Renal pelvis (tissue), 4 donors: ENCODE data around the gene FASN. TPM values are rescaled to one million over a fixed set of nuclear protein-coding genes. Genes with fewer than 3 reads are reported as not detected.
A peak's percentile ranks its signal among the peaks of the same experiment; 100 is the strongest.

Experiments
- DNase-seq: peaks from one replicate; pipeline ENCODE4 v3.0.0-alpha.2; 2013
- polyA plus RNA-seq, 3 donors: library from polyadenylated mRNA; unstranded; fragments of 120-200 nt; gene quantifications; one replicate each; pipeline ENCODE4 v1.2.1, GENCODE V29; 2013; ENCODE audit not compliant: insufficient read length in 3 of 3

FASN gene
- polyA plus RNA-seq, 3 donors: 41.4 to 56.7 (median 50.1) TPM

GRCh38 chr17:82103553-82104451 is 5.8 kb upstream of the FASN start:
- peak; percentile 48 for DNase-seq

GRCh38 chr17:82101767-82102679 is 4.0 kb upstream of the FASN start:
- DNase-seq: no peak

GRCh38 chr17:82101301-82101715 is 3.3 kb upstream of the FASN start:
- DNase-seq: no peak

- DNase-seq: no peak
Observed at GRCh38 chr17:82100502-82101298, 2.7 kb upstream of the FASN start.

GRCh38 chr17:82098939-82099763 is 1.1 kb upstream of the FASN start:
- DNase-seq: no peak

- no peak for DNase-seq
Observed at GRCh38 chr17:82097919-82098168, 192 bp downstream of the FASN start.

GRCh38 chr17:82097184-82097918 is 685 bp downstream of the FASN start:
- DNase-seq: no peak

- DNase-seq: no peak
Observed at GRCh38 chr17:82096709-82097183, 1.3 kb downstream of the FASN start.

- no peak for DNase-seq
Observed at GRCh38 chr17:82095777-82096708, 2.0 kb downstream of the FASN start.

- DNase-seq: no peak
Observed at GRCh38 chr17:82094931-82095776, 2.9 kb downstream of the FASN start.

GRCh38 chr17:82092995-82093751 is 4.9 kb downstream of the FASN start:
- no peak for DNase-seq

GRCh38 chr17:82092628-82092994 is 5.4 kb downstream of the FASN start:
- no peak for DNase-seq

- no peak for DNase-seq
Observed at GRCh38 chr17:82092094-82092586, 5.9 kb downstream of the FASN start.

- no peak for DNase-seq
Observed at GRCh38 chr17:82091264-82092066, 6.6 kb downstream of the FASN start.

- DNase-seq: no peak
Observed at GRCh38 chr17:82090549-82091263, 7.3 kb downstream of the FASN start.
